ENCODE measurements around the gene ERGIC2.
"Not testable (repeated sequence)": the region's sequence is repeated elsewhere in the genome, so short reads cannot be mapped to it uniquely, and the experiment has no call there.

GRCh38 chr12:29386084-29386680 is 5.2 kb upstream of the ERGIC2 start:
- not testable (repeated sequence) for TF ChIP-seq CTCF, POLR2A (IDR thresholded peaks at IDR 0.05)
